Esophagus muscularis mucosa (tissue), 3 donors: Measurements from ENCODE around the gene LRRC56.
A peak's percentile ranks its signal among the peaks of the same experiment; 100 is the strongest.

Experiments used
- POLR2A ChIP-seq: fragments of 450-650 bp; IDR thresholded peaks from one replicate; pipeline ENCODE4 v1.6.1; 2017; ENCODE audit warnings: antibody characterized with exemption, moderate library complexity, mild to moderate bottlenecking, low read depth
- POLR2AphosphoS5 ChIP-seq, 2 donors: sonication (generic); formaldehyde crosslinking; IDR thresholded peaks; one replicate each; pipeline ENCODE4 v1.6.1; 2017; ENCODE audit warnings: antibody characterized with exemption in 2 of 2
- TF ChIP-seq, protein P1 (sequence below), 3 experiments: fragments of 200-600 bp in 2 of 3; fragments of 450-650 bp in 1 of 3; sonication (generic) in 2 of 3; IDR thresholded peaks; one replicate each; pipeline ENCODE4 v1.5.1; 2017 to 2019; ENCODE audit warnings: antibody characterized with exemption in 3 of 3, mild to moderate bottlenecking in 2 of 3, moderate library complexity in 1 of 3

- no peak for TF ChIP-seq POLR2A
- TF ChIP-seq, protein P1, sequence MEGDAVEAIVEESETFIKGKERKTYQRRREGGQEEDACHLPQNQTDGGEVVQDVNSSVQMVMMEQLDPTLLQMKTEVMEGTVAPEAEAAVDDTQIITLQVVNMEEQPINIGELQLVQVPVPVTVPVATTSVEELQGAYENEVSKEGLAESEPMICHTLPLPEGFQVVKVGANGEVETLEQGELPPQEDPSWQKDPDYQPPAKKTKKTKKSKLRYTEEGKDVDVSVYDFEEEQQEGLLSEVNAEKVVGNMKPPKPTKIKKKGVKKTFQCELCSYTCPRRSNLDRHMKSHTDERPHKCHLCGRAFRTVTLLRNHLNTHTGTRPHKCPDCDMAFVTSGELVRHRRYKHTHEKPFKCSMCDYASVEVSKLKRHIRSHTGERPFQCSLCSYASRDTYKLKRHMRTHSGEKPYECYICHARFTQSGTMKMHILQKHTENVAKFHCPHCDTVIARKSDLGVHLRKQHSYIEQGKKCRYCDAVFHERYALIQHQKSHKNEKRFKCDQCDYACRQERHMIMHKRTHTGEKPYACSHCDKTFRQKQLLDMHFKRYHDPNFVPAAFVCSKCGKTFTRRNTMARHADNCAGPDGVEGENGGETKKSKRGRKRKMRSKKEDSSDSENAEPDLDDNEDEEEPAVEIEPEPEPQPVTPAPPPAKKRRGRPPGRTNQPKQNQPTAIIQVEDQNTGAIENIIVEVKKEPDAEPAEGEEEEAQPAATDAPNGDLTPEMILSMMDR (IDR thresholded peaks at IDR 0.05): no peak
- TF ChIP-seq POLR2AphosphoS5 (IDR thresholded peaks at IDR 0.05): peak in 1 of 2 donors; percentile 32
These were observed 33.9 kb upstream of the LRRC56 start for GRCh38 chr11:503179-503981.
